GM21619 (cell line): ENCODE measurements around the gene NUP50.

Experiments used
- ATAC-seq: cut with Tn5 transposase; IDR thresholded peaks from one replicate; pipeline ENCODE4 v1.9.1; 2021; ENCODE audit not compliant: unreplicated experiment

Gene NUP50

GRCh38 chr22:45227645-45228400, 64.1 kb downstream of the NUP50 start:
- no peak for ATAC-seq

DNA sequence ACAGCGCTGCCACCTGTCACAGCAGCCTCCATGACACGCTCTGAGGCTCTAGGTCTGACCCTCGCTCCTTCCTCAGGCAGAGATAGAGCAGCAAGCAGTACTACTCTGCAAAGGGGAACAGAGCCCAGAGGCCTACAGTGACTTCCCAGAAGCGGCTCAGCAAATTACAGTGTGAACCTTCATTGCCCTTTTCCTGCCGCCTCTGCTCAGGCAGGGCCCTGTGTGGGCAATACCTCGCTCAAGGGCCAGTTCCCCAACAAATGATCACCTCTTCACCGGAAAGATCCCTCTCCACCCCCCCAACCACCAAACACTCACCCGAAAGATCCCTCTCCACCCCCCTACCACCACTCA, 64.7 kb downstream of the NUP50 start:
- no peak for ATAC-seq

- no peak for ATAC-seq
Measured at GRCh38 chr22:45229181-45229580, 65.5 kb downstream of the NUP50 start.

GRCh38 chr22:45230026-45230721, 66.4 kb downstream of the NUP50 start:
- no peak for ATAC-seq

DNA sequence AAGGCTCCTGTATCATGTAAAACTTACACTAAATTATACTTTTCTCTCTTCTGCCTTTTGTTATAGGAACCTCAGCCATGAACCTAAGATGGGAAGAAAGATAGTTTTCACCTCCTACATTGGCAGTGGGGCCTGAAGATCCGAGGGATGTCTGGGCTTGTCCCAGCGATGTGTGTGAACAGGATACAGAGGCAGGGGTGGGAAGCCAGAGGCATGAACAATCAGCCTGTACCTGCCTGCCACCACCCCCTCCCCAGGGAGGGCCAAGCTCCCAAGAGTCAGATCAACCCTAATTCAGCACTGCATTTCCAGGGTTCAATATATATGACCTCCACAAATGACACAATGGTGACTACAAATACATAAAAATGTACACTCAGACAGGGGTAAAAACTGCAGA, 67.6 kb downstream of the NUP50 start:
- no peak for ATAC-seq

DNA sequence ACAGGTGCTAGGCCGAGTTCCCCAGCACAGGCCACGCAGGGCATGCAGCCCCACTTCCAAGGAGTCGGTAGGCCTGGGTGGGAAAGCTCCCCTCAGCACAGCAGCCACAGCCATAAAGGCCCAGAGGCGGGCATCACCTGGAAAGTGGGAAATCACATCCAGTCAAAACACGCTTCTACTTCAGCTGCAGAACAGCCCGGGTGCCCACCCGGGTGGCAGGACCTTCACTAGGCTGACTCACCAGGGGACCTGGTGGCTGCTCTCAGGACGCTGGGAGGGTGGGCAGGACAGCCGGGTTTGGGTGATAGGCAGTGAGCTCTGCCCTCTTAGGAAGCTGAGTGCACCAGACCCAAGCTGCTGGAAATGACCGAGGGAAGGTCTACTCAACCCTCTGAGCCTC, 69.7 kb downstream of the NUP50 start:
- no peak for ATAC-seq

DNA sequence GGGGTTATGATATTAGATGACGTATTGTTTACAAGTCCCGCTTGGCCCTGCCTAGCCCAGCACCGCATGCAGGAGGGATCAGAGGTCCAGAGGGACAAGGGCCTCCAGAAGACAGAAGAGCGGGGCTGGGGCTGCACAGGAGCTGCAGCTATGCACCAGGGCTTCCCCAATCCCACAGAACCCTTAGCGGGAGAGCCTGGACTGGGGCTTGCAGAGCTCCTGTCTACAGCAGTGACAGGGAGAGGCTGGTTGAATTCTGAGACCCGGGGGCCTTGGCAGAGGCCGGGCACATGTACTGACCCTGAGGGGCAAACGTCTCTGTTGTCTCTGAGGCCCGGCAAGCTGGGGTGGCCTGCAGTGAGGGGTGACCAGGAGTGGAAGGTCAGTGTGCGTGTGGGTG, 70.1 kb downstream of the NUP50 start:
- ATAC-seq: no peak

DNA sequence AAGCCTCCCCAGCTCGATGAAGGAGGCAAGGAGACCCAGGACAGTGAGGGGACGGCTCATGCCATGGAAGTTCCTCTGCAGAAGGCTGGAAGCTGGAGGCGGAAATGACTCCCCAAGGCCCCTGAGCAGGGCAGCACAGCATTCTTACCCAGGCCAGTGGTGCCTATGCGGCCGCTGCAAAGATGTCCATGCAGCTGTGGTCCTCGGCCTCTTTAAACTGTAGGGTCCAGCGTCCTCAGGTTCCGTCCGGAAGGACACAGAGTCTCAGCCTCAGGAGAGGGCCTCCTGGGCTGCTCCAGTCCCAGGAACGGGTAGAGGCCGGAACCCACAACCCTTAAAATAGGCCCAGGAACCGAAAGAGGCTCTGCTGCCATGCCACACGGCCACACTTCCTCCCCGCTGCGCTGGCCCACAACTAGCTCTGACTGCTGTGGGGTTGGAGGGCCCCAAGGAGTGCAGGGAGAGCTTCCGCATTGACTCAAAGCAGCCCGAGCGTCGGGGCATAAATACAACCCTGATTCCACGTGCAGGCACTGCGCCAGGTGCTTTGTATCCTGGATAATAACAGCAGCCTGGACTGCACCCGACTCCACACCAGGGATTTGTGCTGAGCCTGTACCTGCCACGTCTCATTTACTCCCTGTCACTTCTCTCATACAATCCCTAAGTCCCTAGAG, 71.5 kb downstream of the NUP50 start:
- peak; percentile 50 for ATAC-seq

DNA sequence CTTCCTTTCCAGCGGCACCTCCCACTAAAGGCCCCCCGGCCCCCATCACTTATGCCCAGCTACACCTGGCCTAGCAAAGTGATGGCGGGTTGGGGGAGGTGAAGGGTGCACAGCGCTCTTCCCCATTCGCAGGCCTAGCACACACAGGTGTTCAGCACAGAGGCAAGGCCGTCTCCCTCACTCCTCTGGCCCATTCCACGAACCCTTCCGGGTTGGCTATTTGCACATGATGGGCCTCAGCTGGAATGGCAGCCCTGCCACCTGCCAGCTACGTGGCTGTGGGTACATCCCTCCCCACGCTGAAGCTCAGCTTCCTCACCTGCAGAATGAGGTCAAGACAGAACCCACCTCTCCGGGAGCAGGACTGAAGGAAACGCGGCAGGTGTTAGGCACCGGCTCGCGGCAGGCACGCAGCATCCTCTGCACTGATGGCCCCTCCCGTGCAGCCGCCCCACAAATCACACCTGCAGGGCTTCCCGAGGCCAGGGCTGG, 72.2 kb downstream of the NUP50 start:
- ATAC-seq: no peak

DNA sequence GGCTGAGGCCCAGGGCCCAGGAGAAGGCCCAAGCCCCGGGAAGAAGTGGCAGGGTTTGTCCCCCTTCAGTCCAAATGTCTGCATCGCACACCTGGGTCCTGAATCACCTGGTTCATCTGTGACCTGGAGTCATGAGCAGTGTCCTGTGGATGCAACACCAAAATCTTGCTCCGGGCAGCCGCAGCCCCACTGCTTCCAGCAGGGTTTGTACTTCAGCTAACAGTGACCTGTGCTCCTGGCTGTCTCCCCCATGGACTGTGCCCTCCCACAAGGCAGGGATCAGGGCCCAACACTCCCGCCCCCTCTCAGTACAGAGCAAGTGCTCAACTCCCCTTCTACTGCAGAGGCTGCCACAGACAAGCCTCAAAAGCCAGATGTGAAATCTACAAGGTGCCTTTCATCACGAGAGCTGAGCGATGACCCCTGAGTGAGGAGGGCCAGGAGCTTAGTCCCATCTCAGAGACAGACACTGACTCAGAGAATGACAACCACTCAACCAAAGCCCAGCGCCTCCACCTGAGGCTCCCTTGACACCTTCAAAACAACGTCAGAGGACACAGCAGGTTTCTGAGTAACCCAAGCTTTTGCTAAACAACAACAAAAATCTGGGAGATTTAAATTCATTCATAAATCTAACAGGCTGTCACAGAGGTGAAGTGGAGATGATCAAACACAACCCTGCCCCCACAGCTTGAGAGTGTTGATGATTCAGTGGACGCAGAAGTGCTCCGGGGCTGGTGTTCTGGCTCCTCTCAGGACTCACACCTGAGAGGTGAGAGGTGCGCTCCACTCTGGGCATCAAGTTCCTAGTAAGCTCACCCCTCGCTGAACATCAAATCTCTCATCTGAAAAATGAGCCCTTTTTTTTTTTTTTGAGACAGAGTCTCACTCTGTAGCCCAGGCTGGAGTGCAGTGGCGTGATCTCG, 73.6 kb downstream of the NUP50 start:
- ATAC-seq: no peak
